ENCODE results near the gene LYAR. TPM values are rescaled to one million over a fixed set of nuclear protein-coding genes. Genes with fewer than 3 reads are reported as not detected.

The LYAR gene
- total RNA-seq (2012; rRNA removed) = 5.4 and 13.9 TPM in 2 replicates
- 7.2 and 8.2 TPM in 2 replicates for polyA plus RNA-seq (2012; rRNA removed)
- 1.4 and 3.6 TPM in 2 replicates for polyA plus RNA-seq (2012; cell fraction: cytosol; rRNA removed)
- polyA plus RNA-seq (2012; cell fraction: nucleus; rRNA removed; ENCODE audit: low replicate concordance) = 0.60 and 3.7 TPM in 2 replicates
- Bru-seq, nascent RNA = percentile 57 among the genes with signal in this experiment
- percentile 53 among the genes with signal in this experiment for BruChase-seq, experiment 1, labeled RNA remaining after a 6-hour chase
- percentile 52 among the genes with signal in this experiment for BruChase-seq, experiment 2, labeled RNA remaining after a 2-hour chase
- long read RNA-seq, partial matches to known transcripts = 3 of 7 reads
- long read RNA-seq, other reads (novel, unspliced or antisense) = 1 of 7 reads

- peak within 1 kb of the TSS; percentile 77 for H4K91ac ChIP-seq (ENCODE audit: insufficient read depth, low read depth, low read length)
- H3K36me3 ChIP-seq (ENCODE audit: control insufficient read depth, insufficient read depth, low read length) = peaks cover 2% of the 10 kb centered on the region; the same call in 1 of the 2 replicates
- intact Hi-C loops (cut with micrococcal nuclease) = loop anchor here (5.0 kb wide), 1 partner anchor 42 kb away; no protein-coding TSS in a partner anchor
- peak within 1 kb of the TSS; percentile 75 for H3K23ac ChIP-seq (ENCODE audit: low read depth, low read length)
- peaks cover 17% of the 10 kb centered on the region; the same call in 1 of the 2 replicates for H4K20me1 ChIP-seq (ENCODE audit: insufficient read depth, low read length)
- CTCF ChIA-PET = interaction anchor here (0.7 kb wide), 1 partner anchor 30 kb away, joined by 3 read pairs; no protein-coding TSS in a partner anchor
- peak; percentile 95 for ATAC-seq (ENCODE audit: low read depth)
- POLR2A ChIA-PET (ENCODE audit: unreplicated experiment) = no interaction called here
- H3K18ac ChIP-seq (ENCODE audit: low read depth, low read length) = no peak within 1 kb of the TSS
- H3K14ac ChIP-seq (replicated peaks; ENCODE audit: low read depth, low read length) = peak within 1 kb of the TSS; percentile 43
- peaks cover 53 to 75% of the 10 kb centered on the region in 2 experiments for H3K79me1 ChIP-seq (ENCODE audit: low read depth in 1 of 2, low read length in 2 of 2)
- no peaks in the 10 kb centered on the region for H3K27me3 ChIP-seq (ENCODE audit: control insufficient read depth, insufficient read depth, low read length)
- H2AK9ac ChIP-seq (replicated peaks; ENCODE audit: low read depth, low read length, poor library complexity) = peak within 1 kb of the TSS; percentile 77
- no peak within 1 kb of the TSS for H2BK15ac ChIP-seq (ENCODE audit: low read depth, low read length)
- peak within 1 kb of the TSS; percentile 17 for H2BK5ac ChIP-seq (ENCODE audit: low read depth, low read length, poor library complexity, severe bottlenecking)
- peaks cover 12% of the 10 kb centered on the region; the same call in 1 of the 2 replicates for H3K9me1 ChIP-seq (ENCODE audit: insufficient read depth, low read length)
- 0 out of 2 replicates have a peak, but pooled peaks have one; percentile 42 for TF ChIP-seq MAZ (IDR thresholded peaks at IDR 0.05; ENCODE audit: borderline replicate concordance, low read depth, low read length)
- no peak for TF ChIP-seq ELK1 (IDR thresholded peaks at IDR 0.05; ENCODE audit: borderline replicate concordance, low read depth, low read length)
- TF ChIP-seq USF2 (IDR thresholded peaks at IDR 0.05; ENCODE audit: low read depth, low read length) = peak; percentile 57; the same call in 1 of the 2 replicates
- TF ChIP-seq SMC3 (IDR thresholded peaks at IDR 0.05; ENCODE audit: low read depth, low read length) = no peak
- TF ChIP-seq BHLHE40 (IDR thresholded peaks at IDR 0.05; ENCODE audit: low read depth, low read length) = no peak
- TF ChIP-seq MXI1 (IDR thresholded peaks at IDR 0.05; ENCODE audit: borderline replicate concordance, low read depth, low read length) = peak; percentile 98
- H3K4me3 ChIP-seq (ENCODE audit: insufficient read depth, low read depth, low read length) = peak within 1 kb of the TSS; percentile 89
- 0% methylated on average over 32 of the region's 77 CpGs; no CpG with 5 or more reads in 1 of the 2 experiments for WGBS, 2 experiments (ENCODE audit: extremely low coverage in 2 of 2, insufficient read length in 1 of 2)
- H2BK20ac ChIP-seq (ENCODE audit: low read depth, low read length) = no peak within 1 kb of the TSS
- H4K5ac ChIP-seq (ENCODE audit: low read depth, low read length) = no peak within 1 kb of the TSS; the same call in 1 of the 2 replicates
- H3K9ac ChIP-seq (ENCODE audit: low read depth, low read length) = peak within 1 kb of the TSS; percentile 85
- peak within 1 kb of the TSS; percentile 54 for H3K27ac ChIP-seq (ENCODE audit: insufficient read depth, low read length)
- in situ Hi-C loops (cut with MboI; ENCODE audit: low sequenced_read_pairs) = no loop called here
- H3K4me1 ChIP-seq (ENCODE audit: control insufficient read depth, insufficient read depth, low read length) = peaks cover 6% of the 10 kb centered on the region
- BruUV-seq (replicated peaks) = no TSS peak
- peak within 1 kb of the TSS; percentile 57 for H3K56ac ChIP-seq (ENCODE audit: extremely low read depth, insufficient read depth, low read length)
- peak; percentile 84 for DNase-seq
- H3K4ac ChIP-seq (ENCODE audit: low read depth, low read length) = peak within 1 kb of the TSS; percentile 55
- H3K9me3 ChIP-seq (ENCODE audit: control insufficient read depth, insufficient read depth, low read length) = no peaks in the 10 kb centered on the region
- H2BK120ac ChIP-seq (ENCODE audit: low read depth, low read length) = no peak within 1 kb of the TSS
- dilution Hi-C loops (cut with HindIII; ENCODE audit: low sequenced_read_pairs, unreplicated experiment) = no loop called here
- peak within 1 kb of the TSS; percentile 52 to 59; a peak in 3 of 4 replicates for H4K8ac ChIP-seq (ENCODE audit: low read depth in 2 of 2, low read length in 2 of 2)
- H2AFZ ChIP-seq (replicated peaks; ENCODE audit: low read length, poor library complexity) = peak within 1 kb of the TSS; percentile 99
- peak within 1 kb of the TSS; percentile 93 for H3K4me2 ChIP-seq (ENCODE audit: low read depth, low read length)
- 0 out of 2 replicates have a peak within 1 kb of the TSS, but pooled peaks have one; percentile 23 for H2AK5ac ChIP-seq (ENCODE audit: low read depth, low read length)
Observed at GRCh38 chr4:4289941-4290850, at the start of gene LYAR, which contains the start of gene ZBTB49. Gene LYAR (minus strand): TSS chr4:4290154. CDS start chr4:4283742, 6,412 bp downstream. Gene ZBTB49 (plus strand): TSS chr4:4290251. CDS start chr4:4299946, 9,695 bp downstream.
